CD4-positive, CD25-positive, alpha-beta regulatory T cell (primary cell): ENCODE measurements around the gene WDR26. TPM values are rescaled to one million over a fixed set of nuclear protein-coding genes. Genes with fewer than 3 reads are reported as not detected.
"Not testable (repeated sequence)": the region's sequence is repeated elsewhere in the genome, so short reads cannot be mapped to it uniquely, and the experiment has no call there.

Experiments
- ATAC-seq, 2 donors: fragments of 150-1000 bp; cut with Tn5 transposase; one replicate each; pipeline ENCODE4 v1.10.0; 2021; ENCODE audit warnings: low read depth in 2 of 2, moderate number of reproducible peaks in 2 of 2, moderate library complexity in 1 of 2
- DNase-seq, 3 donors: peaks; one replicate each; pipeline versions ENCODE4 v3.0.0 to v3.0.0-alpha.2; 2012 to 2022; ENCODE audit warnings: mixed read lengths in 1 of 3
- H3K27ac ChIP-seq: one replicate; pipeline ENCODE4 v1.7.0; 2013; ENCODE audit warnings: mild to moderate bottlenecking, low read length; ENCODE audit not compliant: insufficient read depth, poor library complexity, severe bottlenecking
- H3K27me3 ChIP-seq: one replicate; pipeline ENCODE4 v1.7.0; 2013; ENCODE audit warnings: low read length; ENCODE audit not compliant: control insufficient read depth, insufficient read depth
- H3K36me3 ChIP-seq: one replicate; pipeline ENCODE4 v1.7.0; 2013; ENCODE audit warnings: mild to moderate bottlenecking, low read length, moderate library complexity; ENCODE audit not compliant: control insufficient read depth, insufficient read depth
- H3K4me1 ChIP-seq: 2 replicates; pipeline ENCODE4 v1.7.0; 2013; ENCODE audit warnings: mild to moderate bottlenecking, low read length; ENCODE audit not compliant: insufficient read depth, control insufficient read depth, poor library complexity, severe bottlenecking
- H3K4me3 ChIP-seq: one replicate; pipeline ENCODE4 v1.7.0; 2013; ENCODE audit warnings: low read depth, mild to moderate bottlenecking, low read length, moderate library complexity
- H3K9me3 ChIP-seq, 2 experiments: 1 replicate in 1 of 2; 2 replicates in 1 of 2; pipeline ENCODE4 v1.7.0; 2013; ENCODE audit warnings: low read length in 2 of 2, mild to moderate bottlenecking in 1 of 2, moderate library complexity in 1 of 2; ENCODE audit not compliant: control insufficient read depth in 2 of 2
- H3K27ac Mint-ChIP-seq, 3 donors: one replicate each; pipeline ENCODE4 v1.8.0; 2020 to 2022; ENCODE audit warnings: mild to moderate bottlenecking in 3 of 3, mixed read lengths in 3 of 3, moderate library complexity in 2 of 3
- H3K27me3 Mint-ChIP-seq: one replicate; pipeline ENCODE4 v1.8.0; 2022; ENCODE audit warnings: mild to moderate bottlenecking, mixed read lengths
- H3K36me3 Mint-ChIP-seq: one replicate; pipeline ENCODE4 v1.8.0; 2020; ENCODE audit warnings: mixed read lengths
- H3K4me1 Mint-ChIP-seq, 4 donors: one replicate each; pipeline ENCODE4 v1.8.0; 2020 to 2022; ENCODE audit warnings: mixed read lengths in 4 of 4, mild to moderate bottlenecking in 1 of 4
- H3K4me3 Mint-ChIP-seq, 4 donors: one replicate each; pipeline ENCODE4 v1.8.0; 2020 to 2022; ENCODE audit warnings: mild to moderate bottlenecking in 4 of 4, mixed read lengths in 4 of 4, moderate library complexity in 3 of 4
- H3K9me3 Mint-ChIP-seq, 7 donors: one replicate each; pipeline ENCODE4 v1.8.0; 2020 to 2022; ENCODE audit warnings: mixed read lengths in 7 of 7, mild to moderate bottlenecking in 3 of 7, moderate library complexity in 2 of 7
- polyA plus RNA-seq, 4 donors: library from polyadenylated mRNA; unstranded; fragments of 300-500 nt; fragmentation: Illumina TruSeq; gene quantifications; one replicate each; pipeline ENCODE4 v1.2.3, GENCODE V29; 2021
- total RNA-seq: library from RNA; stranded (reverse); gene quantifications from one replicate; pipeline ENCODE4 v1.2.3, GENCODE V29; 2022

Gene WDR26
- total and polyA plus RNA-seq, 5 donors from 2014 or later, result 2.6 to 209 (median 3.7) TPM

GRCh38 chr1:224340453-224341384, 93.9 kb downstream of the WDR26 start:
- H3K36me3 Mint-ChIP-seq, H3K4me1 Mint-ChIP-seq, H3K36me3 ChIP-seq, H3K27ac ChIP-seq, H3K4me1 ChIP-seq, H3K27me3 ChIP-seq, H3K27ac Mint-ChIP-seq: not testable (repeated sequence)
- Mint-ChIP-seq H3K27me3 (peaks cover 29% of the 10 kb centered on the region), H3K9me3 (peaks cover 0 to 23% (median 4%) of the 10 kb centered on the region in 7 donors), H3K4me3 (peak overlapping the region in 3 of 4 donors; percentile 47 to 81 (median 74))
- DNase-seq (peak in 2 of 3 donors; percentile 28 to 54), ATAC-seq (peak; percentile 71 to 79)
- H3K4me3 ChIP-seq, result peak overlapping the region; percentile 26
- H3K9me3 ChIP-seq, result peaks cover 10 to 28% of the 10 kb centered on the region in 2 experiments

- Histone ChIP-seq H3K4me3 (no peak overlapping the region), H3K36me3 (no peaks in the 10 kb centered on the region), H3K27ac (no peak overlapping the region), H3K9me3 (peaks cover 9 to 22% of the 10 kb centered on the region in 2 experiments), H3K4me1 (peaks cover 4% of the 10 kb centered on the region), H3K27me3 (peaks cover 4% of the 10 kb centered on the region)
- ATAC-seq, result no peak
- Mint-ChIP-seq H3K9me3 (peaks cover 0 to 19% (median 4%) of the 10 kb centered on the region in 7 donors), H3K4me1 (peaks cover 0 to 9% (median 4%) of the 10 kb centered on the region in 4 donors), H3K4me3 (no peak overlapping the region), H3K27ac (no peak overlapping the region), H3K36me3 (peaks cover 4% of the 10 kb centered on the region), H3K27me3 (peaks cover 29% of the 10 kb centered on the region)
- no peak for DNase-seq
These were observed 95.1 kb downstream of the WDR26 start for GRCh38 chr1:224339442-224340033.

GRCh38 chr1:224338150-224338838, 96.3 kb downstream of the WDR26 start:
- no peak overlapping the region for H3K4me3 Mint-ChIP-seq
- no peak overlapping the region for H3K27ac Mint-ChIP-seq
- DNase-seq, result no peak

More at GRCh38 chr1:224338150-224338838, 96.3 kb downstream of the WDR26 start:
- H3K36me3 ChIP-seq, result no peaks in the 10 kb centered on the region
- H3K9me3 Mint-ChIP-seq, result peaks cover 0 to 7% (median 4%) of the 10 kb centered on the region in 7 donors
- peaks cover 6% of the 10 kb centered on the region for H3K4me1 ChIP-seq
- peaks cover 3 to 10% (median 7%) of the 10 kb centered on the region in 4 donors for H3K4me1 Mint-ChIP-seq
- no peak for ATAC-seq
- peaks cover 3 to 10% of the 10 kb centered on the region in 2 experiments for H3K9me3 ChIP-seq
- peaks cover 4% of the 10 kb centered on the region for H3K36me3 Mint-ChIP-seq
- H3K27me3 ChIP-seq, result peaks cover 4% of the 10 kb centered on the region
- H3K4me3 ChIP-seq, result no peak overlapping the region
- no peak overlapping the region for H3K27ac ChIP-seq
- H3K27me3 Mint-ChIP-seq, result peaks cover 33% of the 10 kb centered on the region

Other genes with a start within 250 kb of the WDR26 start
- 40.2 TPM for gene NVL, start 104.6 kb downstream of the WDR26 start, total RNA-seq
- gene NVL, start 104.6 kb downstream of the WDR26 start, polyA plus RNA-seq, result 10 to 100 TPM in 3 of 4 donors, 1 to 10 TPM in 1; 9.0 to 17.0 (median 14.3) TPM
- 20.5 TPM for gene CNIH4, start 77.9 kb downstream of the WDR26 start, total RNA-seq
- 10 to 100 TPM; 31.3 to 44.1 (median 40.6) TPM for gene CNIH4, start 77.9 kb downstream of the WDR26 start, polyA plus RNA-seq
- gene CNIH3, start 181.5 kb upstream of the WDR26 start, total RNA-seq, result 2.6 TPM
- gene CNIH3, start 181.5 kb upstream of the WDR26 start, polyA plus RNA-seq, result 1 to 10 TPM; 1.4 to 2.5 (median 1.9) TPM